Urinary bladder (tissue), 4 donors: ENCODE results near the gene KRTAP4-9. TPM values are rescaled to one million over a fixed set of nuclear protein-coding genes. Genes with fewer than 3 reads are reported as not detected.
"Not testable (repeated sequence)": the region's sequence is repeated elsewhere in the genome, so short reads cannot be mapped to it uniquely, and the experiment has no call there.

Experiments
- DNase-seq: peaks from one replicate; pipeline ENCODE4 v3.0.0-alpha.2; 2015; ENCODE audit errors: extremely low spot score
- H3K27ac ChIP-seq: one replicate; pipeline ENCODE4 v1.5.1; 2013; ENCODE audit warnings: low read depth, mild to moderate bottlenecking, moderate library complexity
- H3K36me3 ChIP-seq: one replicate; pipeline ENCODE4 v1.6.1; 2013; ENCODE audit warnings: mild to moderate bottlenecking, moderate library complexity; ENCODE audit not compliant: insufficient read depth
- H3K4me1 ChIP-seq: one replicate; pipeline ENCODE4 v1.6.1; 2013; ENCODE audit warnings: mild to moderate bottlenecking, moderate library complexity; ENCODE audit not compliant: insufficient read depth
- H3K4me3 ChIP-seq: one replicate; pipeline ENCODE4 v1.5.1; 2013; ENCODE audit warnings: low read depth, low read length
- WGBS: extraction: QIAGEN DNeasy Blood & Tissue Kit; methylation state at CpG from one replicate; pipeline ENCODE4 v1.1.7; 2013; 5-methylcytosine and 5-hydroxymethylcytosine counted together
- polyA plus RNA-seq: library from polyadenylated mRNA; stranded (reverse); fragments of 200-250 nt; gene quantifications from one replicate; pipeline ENCODE4 v1.2.3, GENCODE V29; 2013
- total RNA-seq: library from RNA; depleted of rRNA; stranded (reverse); fragments of >200 nt; gene quantifications from one replicate; pipeline ENCODE4 v1.2.3, GENCODE V29; 2014
- donor health status: healthy with polysubstance abuse.
- donor health status: healthy.

Gene KRTAP4-9
- total RNA-seq: not detected
- not detected for polyA plus RNA-seq

- H3K36me3 ChIP-seq: not testable (repeated sequence)
- 73% methylated on average over 10 of the region's 10 CpGs for WGBS
Measured at GRCh38 chr17:41105347-41105746, at the start of gene KRTAP4-9. Gene KRTAP4-9 (plus strand): TSS chr17:41105389. CDS start chr17:41105389, 0 bp downstream.

DNA sequence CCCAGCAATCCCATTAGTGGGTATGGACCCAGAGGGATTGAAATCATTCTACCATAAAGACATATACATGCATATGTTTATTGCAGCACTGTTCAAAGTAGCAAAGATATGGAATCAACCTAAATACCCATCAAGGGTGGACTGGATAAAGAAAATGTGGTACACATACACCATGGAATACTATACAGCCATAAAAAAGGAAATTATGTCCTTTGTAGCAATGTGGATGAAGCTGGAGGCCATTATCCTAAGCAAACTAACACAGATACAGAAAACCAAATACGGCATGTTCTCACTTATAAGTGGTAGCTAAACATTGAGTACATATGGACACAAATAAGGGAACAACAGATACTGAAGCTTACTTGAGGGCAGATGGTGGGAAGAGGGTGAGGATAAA is 47.6 kb upstream of the KRTAP4-9 start:
- Histone ChIP-seq H3K4me1 (no peaks in the 10 kb centered on the region), H3K36me3 (no peaks in the 10 kb centered on the region), H3K4me3 (no peak overlapping the region), H3K27ac (no peak overlapping the region)
- 96% methylated on average over 1 of the region's 1 CpG for WGBS
- DNase-seq: no peak

More at GRCh38 chr17:41105347-41105746, at the start of gene KRTAP4-9:
- not testable (repeated sequence) for H3K27ac ChIP-seq, DNase-seq, H3K4me1 ChIP-seq, H3K4me3 ChIP-seq

- H3K36me3 ChIP-seq: no peaks in the 10 kb centered on the region
- WGBS: 81% methylated on average over 5 of the region's 5 CpGs
- H3K4me3 ChIP-seq: no peak overlapping the region
- DNase-seq: no peak
- no peaks in the 10 kb centered on the region for H3K4me1 ChIP-seq
- no peak overlapping the region for H3K27ac ChIP-seq
Measured at GRCh38 chr17:41058741-41059140, 46.4 kb upstream of the KRTAP4-9 start.

DNA sequence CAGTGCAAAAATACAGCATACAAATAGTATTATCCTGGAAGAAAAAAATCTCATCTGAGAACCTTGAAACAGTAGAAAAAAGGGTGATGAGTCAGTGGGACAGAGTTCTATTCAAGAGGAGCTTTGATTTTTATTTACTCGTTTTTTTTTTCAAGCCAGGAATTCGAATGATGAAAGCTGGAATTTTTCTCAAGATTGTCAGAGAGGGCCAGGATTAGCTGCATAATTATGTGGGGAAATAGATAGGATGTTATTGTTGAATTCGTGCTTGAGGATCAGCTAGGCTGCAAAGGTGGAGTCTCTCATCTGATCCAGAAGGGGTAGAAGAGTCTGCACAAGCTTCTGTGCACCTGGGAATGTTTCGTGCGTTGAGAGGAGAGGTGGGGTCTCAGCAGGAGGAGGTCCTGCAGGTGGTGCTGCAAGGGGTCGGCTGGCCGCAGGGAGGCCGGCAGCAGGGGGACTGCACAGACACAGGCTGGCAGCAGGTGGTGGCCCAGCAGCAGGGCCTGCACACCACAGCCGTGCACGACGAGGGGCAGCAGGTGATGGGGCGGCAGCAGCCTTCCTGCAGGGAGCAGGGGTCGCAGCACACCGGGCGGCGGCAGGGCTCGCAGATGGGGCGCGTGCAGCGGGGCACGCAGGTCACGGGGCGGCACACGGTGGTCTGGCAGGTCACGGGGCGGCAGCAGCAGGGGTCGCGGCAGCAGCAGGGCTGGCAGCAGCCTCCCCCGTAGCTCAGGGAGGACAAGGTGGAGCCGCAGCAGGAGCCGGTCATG is 45.7 kb upstream of the KRTAP4-9 start:
- not testable (repeated sequence) for DNase-seq, H3K36me3 ChIP-seq, H3K4me1 ChIP-seq, H3K27ac ChIP-seq, H3K4me3 ChIP-seq
- 22% methylated on average over 11 of the region's 31 CpGs for WGBS

DNA sequence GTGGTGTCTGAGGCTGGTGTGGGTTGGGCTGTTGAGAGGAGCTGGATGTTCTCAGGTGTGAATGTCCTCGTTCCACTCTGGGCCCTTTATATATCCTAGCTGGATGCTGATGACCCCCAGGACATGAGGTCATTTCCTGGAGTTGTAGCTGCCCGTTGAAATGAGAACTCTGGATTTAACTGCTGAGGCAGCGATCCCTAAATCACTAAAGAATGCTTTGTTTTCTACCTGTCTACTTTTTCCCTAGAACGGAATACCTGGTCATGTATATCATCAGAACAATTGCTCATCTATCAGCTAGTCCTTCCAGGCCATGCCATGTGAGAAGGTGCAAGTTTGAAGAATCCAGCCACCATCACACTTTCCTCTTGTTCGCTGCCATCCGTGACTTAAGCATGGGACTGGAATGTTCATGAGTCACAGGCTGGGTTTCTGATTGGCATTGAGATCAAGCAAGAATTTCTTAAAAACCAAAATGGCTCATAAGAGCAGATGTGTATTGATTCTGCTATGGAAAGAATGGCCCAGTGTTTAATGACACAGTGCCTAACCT is 45.1 kb upstream of the KRTAP4-9 start, which contains the start of gene KRTAP2-3:
KRTAP2-3 (minus strand) TSS at position 63 of the 553 bp plus-strand sequence. CDS start 64 bp downstream, outside the sequence.
- DNase-seq: no peak
- WGBS: 66% methylated on average over 6 of the region's 6 CpGs
- no peak within 1 kb of the TSS for H3K27ac ChIP-seq
- H3K4me1 ChIP-seq: no peaks in the 10 kb centered on the region
- no peaks in the 10 kb centered on the region for H3K36me3 ChIP-seq
- no peak within 1 kb of the TSS for H3K4me3 ChIP-seq

GRCh38 chr17:41061964-41062363 is 43.2 kb upstream of the KRTAP4-9 start:
- no peak overlapping the region for H3K4me3 ChIP-seq
- 65% methylated on average over 1 of the region's 1 CpG for WGBS
- no peak for DNase-seq
- no peaks in the 10 kb centered on the region for H3K4me1 ChIP-seq
- H3K27ac ChIP-seq: no peak overlapping the region
- H3K36me3 ChIP-seq: no peaks in the 10 kb centered on the region

DNA sequence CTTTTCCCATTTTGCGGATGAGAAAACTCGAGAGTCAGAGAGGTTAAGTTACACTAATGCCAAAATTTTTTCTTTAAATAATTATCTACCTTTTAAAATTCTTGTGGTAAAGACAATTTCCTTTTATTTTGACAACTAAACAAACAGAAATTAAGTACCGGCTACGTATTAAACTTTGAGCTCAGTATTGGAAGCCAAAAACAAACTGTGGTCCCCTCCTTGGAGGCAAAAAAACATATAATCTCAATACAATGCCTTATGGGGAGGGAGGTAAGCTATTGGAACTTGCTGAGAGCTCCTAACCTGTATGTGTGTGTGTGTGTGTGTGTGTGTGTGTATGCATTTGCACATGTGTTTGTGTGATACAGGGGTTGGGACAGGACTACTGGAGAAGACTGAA is 41.7 kb upstream of the KRTAP4-9 start:
- 71% methylated on average over 4 of the region's 4 CpGs for WGBS
- DNase-seq: no peak
- Histone ChIP-seq H3K4me3 (no peak overlapping the region), H3K4me1 (no peaks in the 10 kb centered on the region), H3K36me3 (no peaks in the 10 kb centered on the region), H3K27ac (no peak overlapping the region)

GRCh38 chr17:41064301-41064700 is 40.9 kb upstream of the KRTAP4-9 start:
- no peak overlapping the region for H3K27ac ChIP-seq
- DNase-seq: no peak
- H3K36me3 ChIP-seq: no peaks in the 10 kb centered on the region
- no peaks in the 10 kb centered on the region for H3K4me1 ChIP-seq
- WGBS: 85% methylated on average over 1 of the region's 1 CpG
- no peak overlapping the region for H3K4me3 ChIP-seq

GRCh38 chr17:41065016-41065689 is 40.0 kb upstream of the KRTAP4-9 start:
- not testable (repeated sequence) for DNase-seq, H3K27ac ChIP-seq, H3K4me1 ChIP-seq, H3K4me3 ChIP-seq, H3K36me3 ChIP-seq
- WGBS: 69% methylated on average over 7 of the region's 16 CpGs

- no peak within 1 kb of the TSS for H3K4me3 ChIP-seq
- WGBS: 83% methylated on average over 6 of the region's 6 CpGs
- H3K36me3 ChIP-seq: no peaks in the 10 kb centered on the region
- H3K4me1 ChIP-seq: no peaks in the 10 kb centered on the region
- no peak within 1 kb of the TSS for H3K27ac ChIP-seq
- no peak for DNase-seq
Measured at GRCh38 chr17:41065829-41066624, 39.2 kb upstream of the KRTAP4-9 start, which contains the start of gene KRTAP2-4. Gene KRTAP2-4 (minus strand): TSS chr17:41065879. CDS start chr17:41065845, 34 bp downstream.

DNA sequence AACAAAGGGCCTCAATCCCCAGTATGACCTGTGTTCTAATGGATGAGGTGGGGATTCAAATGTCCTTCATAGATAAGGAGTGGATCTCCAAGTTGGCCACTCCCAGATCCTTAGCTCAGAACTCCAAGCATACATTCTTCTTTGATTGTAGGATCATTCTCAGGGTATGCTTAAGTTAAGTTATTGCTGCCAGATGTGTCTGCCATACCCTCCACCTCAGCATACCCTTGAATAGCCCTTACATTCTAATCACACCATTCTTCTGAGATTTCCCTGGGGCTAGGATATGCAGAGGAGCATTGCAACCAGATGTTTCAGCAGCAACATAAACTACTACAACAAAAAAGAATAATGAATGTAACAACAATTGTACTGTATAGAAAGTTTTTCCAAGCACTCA is 37.9 kb upstream of the KRTAP4-9 start:
- H3K4me1 ChIP-seq: no peaks in the 10 kb centered on the region
- DNase-seq: no peak
- no peaks in the 10 kb centered on the region for H3K36me3 ChIP-seq
- H3K4me3 ChIP-seq: no peak overlapping the region
- H3K27ac ChIP-seq: no peak overlapping the region

DNA sequence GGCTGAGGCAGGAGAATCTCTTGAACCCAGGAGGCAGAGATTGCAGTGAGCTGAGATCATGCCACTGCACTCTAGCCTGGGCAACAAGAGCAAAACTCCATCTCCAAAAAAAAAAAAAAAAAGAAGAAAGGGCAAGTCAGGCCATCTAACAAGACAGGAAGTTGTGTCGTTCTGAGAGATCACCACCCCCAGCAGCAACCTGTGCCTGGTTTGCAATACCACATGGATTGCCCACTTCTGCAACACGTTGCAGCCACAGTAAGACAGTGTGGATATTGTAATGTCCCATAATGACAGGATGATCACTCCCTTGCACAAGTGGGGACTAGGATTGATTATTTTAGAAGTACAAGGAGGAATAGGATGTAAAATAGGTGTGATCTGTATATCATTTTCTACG is 36.2 kb upstream of the KRTAP4-9 start:
- Histone ChIP-seq H3K4me1 (no peaks in the 10 kb centered on the region), H3K36me3 (no peaks in the 10 kb centered on the region), H3K4me3 (no peak overlapping the region), H3K27ac (no peak overlapping the region)
- 77% methylated on average over 3 of the region's 3 CpGs for WGBS
- no peak for DNase-seq

DNA sequence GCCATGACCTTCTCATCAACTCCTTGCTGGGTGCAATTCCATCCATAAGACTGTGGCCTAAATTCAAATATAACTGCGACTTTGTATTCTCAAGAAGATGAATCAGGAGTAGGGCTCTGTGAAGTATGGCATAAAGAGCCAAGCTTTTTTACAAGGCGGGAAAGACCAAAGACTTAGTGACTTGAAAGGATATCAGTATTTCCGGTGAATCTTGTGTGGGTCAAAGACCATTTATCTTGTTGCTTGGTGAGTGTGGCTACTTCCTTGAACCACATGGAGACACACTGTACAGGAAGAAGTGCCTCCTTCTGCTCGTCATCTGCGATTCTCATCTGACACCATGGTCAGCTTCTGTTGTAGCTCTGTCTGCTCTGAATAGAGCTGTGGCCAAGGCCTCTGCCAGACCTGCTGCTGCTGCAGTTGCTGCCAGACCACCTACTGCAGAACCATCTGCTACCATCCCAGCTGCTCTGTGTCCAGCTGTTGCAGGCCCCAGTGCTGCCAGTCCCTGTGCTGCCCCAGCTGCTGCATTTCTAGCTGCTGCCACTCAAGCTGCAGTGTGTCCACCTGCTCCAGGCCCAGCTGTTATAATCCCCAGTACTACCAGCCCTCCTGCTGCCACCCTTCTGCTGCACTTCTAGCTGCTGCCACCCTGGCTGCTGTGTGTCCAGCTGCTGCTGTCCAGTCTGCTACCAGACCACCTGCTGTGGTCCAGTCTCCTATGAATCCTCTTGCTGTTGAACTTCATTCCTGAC is 33.4 kb upstream of the KRTAP4-9 start:
- H3K4me3 ChIP-seq: no peak overlapping the region
- DNase-seq: no peak
- no peak overlapping the region for H3K27ac ChIP-seq
- no peaks in the 10 kb centered on the region for H3K4me1 ChIP-seq
- no peaks in the 10 kb centered on the region for H3K36me3 ChIP-seq
- WGBS: 80% methylated on average over 5 of the region's 5 CpGs
